Amygdala (tissue), 56 donors: ENCODE results near the gene DNAI4.

Experiments
- DNase-seq, 56 donors: peaks; one replicate each; lab custom pipeline; 2025; lab: John Stamatoyannopoulos, UW

The DNAI4 gene

GRCh38 chr1:66769512-66770229, 155.0 kb downstream of the DNAI4 start:
- DNase-seq, result no peak

- no peak for DNase-seq
These were observed 155.7 kb downstream of the DNAI4 start for GRCh38 chr1:66768965-66769364.

GRCh38 chr1:66767626-66768025, 157.0 kb downstream of the DNAI4 start:
- no peak for DNase-seq

GRCh38 chr1:66764994-66765578, 159.6 kb downstream of the DNAI4 start:
- peak in 13 of 56 donors; percentile 0 to 73 (median 10) for DNase-seq
